ES-I3 (cell line): ENCODE data around the gene DNAH6.

Experiments
- H3K36me3 ChIP-seq: 2 replicates; pipeline ENCODE4 v1.6.1; 2013; ENCODE audit warnings: mild to moderate bottlenecking, low read length, control low read depth, moderate library complexity; ENCODE audit not compliant: insufficient read depth
- H3K4me1 ChIP-seq: 2 replicates; pipeline ENCODE4 v1.6.1; 2013; ENCODE audit warnings: mild to moderate bottlenecking, control low read depth, low read length; ENCODE audit not compliant: insufficient read depth
- H3K9ac ChIP-seq: 2 replicates; pipeline ENCODE4 v1.6.1; 2013; ENCODE audit warnings: low read depth, mild to moderate bottlenecking, low read length, moderate library complexity
- H3K9me3 ChIP-seq: 2 replicates; pipeline ENCODE4 v1.6.1; 2013; ENCODE audit warnings: mild to moderate bottlenecking, low read length, moderate library complexity; ENCODE audit not compliant: control insufficient read depth, insufficient read depth

Gene DNAH6

GRCh38 chr2:84631985-84632384 lies 115.7 kb downstream of the DNAH6 start:
- H3K36me3 ChIP-seq = no peaks in the 10 kb centered on the region
- no peaks in the 10 kb centered on the region for H3K9me3 ChIP-seq
- no peaks in the 10 kb centered on the region for H3K4me1 ChIP-seq
- H3K9ac ChIP-seq = no peak overlapping the region

- Histone ChIP-seq H3K36me3 (no peaks in the 10 kb centered on the region; the same call in 1 of the 2 replicates), H3K4me1 (no peaks in the 10 kb centered on the region), H3K9me3 (no peaks in the 10 kb centered on the region), H3K9ac (no peak overlapping the region)
Observed at GRCh38 chr2:84636080-84636971, 120.0 kb downstream of the DNAH6 start.

- Histone ChIP-seq H3K4me1 (no peaks in the 10 kb centered on the region), H3K9me3 (no peaks in the 10 kb centered on the region), H3K36me3 (no peaks in the 10 kb centered on the region; the same call in 1 of the 2 replicates), H3K9ac (no peak overlapping the region)
Observed at GRCh38 chr2:84639751-84640150, 123.5 kb downstream of the DNAH6 start.

GRCh38 chr2:84640411-84640810 lies 124.1 kb downstream of the DNAH6 start:
- Histone ChIP-seq H3K4me1 (no peaks in the 10 kb centered on the region), H3K9me3 (no peaks in the 10 kb centered on the region), H3K36me3 (no peaks in the 10 kb centered on the region; the same call in 1 of the 2 replicates), H3K9ac (no peak overlapping the region)

GRCh38 chr2:84641021-84641420 lies 124.7 kb downstream of the DNAH6 start:
- Histone ChIP-seq H3K4me1 (no peaks in the 10 kb centered on the region), H3K9ac (no peak overlapping the region), H3K9me3 (no peaks in the 10 kb centered on the region), H3K36me3 (no peaks in the 10 kb centered on the region; the same call in 1 of the 2 replicates)

GRCh38 chr2:84643991-84644390 lies 127.7 kb downstream of the DNAH6 start:
- Histone ChIP-seq H3K36me3 (no peaks in the 10 kb centered on the region; the same call in 1 of the 2 replicates), H3K9ac (no peak overlapping the region), H3K9me3 (no peaks in the 10 kb centered on the region), H3K4me1 (no peaks in the 10 kb centered on the region)

- Histone ChIP-seq H3K9ac (no peak overlapping the region), H3K4me1 (no peaks in the 10 kb centered on the region), H3K36me3 (no peaks in the 10 kb centered on the region), H3K9me3 (no peaks in the 10 kb centered on the region)
Observed at GRCh38 chr2:84646514-84646913, 130.2 kb downstream of the DNAH6 start.

GRCh38 chr2:84647267-84647666 lies 131.0 kb downstream of the DNAH6 start:
- no peaks in the 10 kb centered on the region for H3K9me3 ChIP-seq
- no peaks in the 10 kb centered on the region for H3K36me3 ChIP-seq
- no peaks in the 10 kb centered on the region for H3K4me1 ChIP-seq
- H3K9ac ChIP-seq = no peak overlapping the region

- no peaks in the 10 kb centered on the region for H3K4me1 ChIP-seq
- H3K9me3 ChIP-seq = no peaks in the 10 kb centered on the region
- no peak overlapping the region for H3K9ac ChIP-seq
- no peaks in the 10 kb centered on the region for H3K36me3 ChIP-seq
Observed at GRCh38 chr2:84649058-84649457, 132.8 kb downstream of the DNAH6 start.

GRCh38 chr2:84649487-84650142 lies 133.3 kb downstream of the DNAH6 start:
- no peak overlapping the region for H3K9ac ChIP-seq
- no peaks in the 10 kb centered on the region for H3K36me3 ChIP-seq
- H3K4me1 ChIP-seq = no peaks in the 10 kb centered on the region
- no peaks in the 10 kb centered on the region for H3K9me3 ChIP-seq

- Histone ChIP-seq H3K9me3 (no peaks in the 10 kb centered on the region), H3K4me1 (no peaks in the 10 kb centered on the region), H3K36me3 (no peaks in the 10 kb centered on the region), H3K9ac (no peak overlapping the region)
Observed at GRCh38 chr2:84652431-84652830, 136.1 kb downstream of the DNAH6 start.

GRCh38 chr2:84653302-84653701 lies 137.0 kb downstream of the DNAH6 start:
- Histone ChIP-seq H3K4me1 (no peaks in the 10 kb centered on the region), H3K36me3 (no peaks in the 10 kb centered on the region), H3K9me3 (no peaks in the 10 kb centered on the region), H3K9ac (no peak overlapping the region)

GRCh38 chr2:84654414-84654813 lies 138.1 kb downstream of the DNAH6 start:
- Histone ChIP-seq H3K9ac (no peak overlapping the region), H3K4me1 (no peaks in the 10 kb centered on the region)

GRCh38 chr2:84669122-84669521 lies 152.8 kb downstream of the DNAH6 start:
- H3K9ac ChIP-seq = no peak overlapping the region
- no peaks in the 10 kb centered on the region for H3K9me3 ChIP-seq
- H3K4me1 ChIP-seq = no peaks in the 10 kb centered on the region
- H3K36me3 ChIP-seq = no peaks in the 10 kb centered on the region

More at GRCh38 chr2:84654414-84654813, 138.1 kb downstream of the DNAH6 start:
- no peaks in the 10 kb centered on the region for H3K9me3 ChIP-seq
- H3K36me3 ChIP-seq = no peaks in the 10 kb centered on the region

GRCh38 chr2:84674099-84674498 lies 157.8 kb downstream of the DNAH6 start:
- no peak overlapping the region for H3K9ac ChIP-seq
- no peaks in the 10 kb centered on the region for H3K4me1 ChIP-seq
- no peaks in the 10 kb centered on the region for H3K9me3 ChIP-seq
- H3K36me3 ChIP-seq = no peaks in the 10 kb centered on the region
